Measurements from ENCODE around the gene TRIM39. TPM values are rescaled to one million over a fixed set of nuclear protein-coding genes. Genes with fewer than 3 reads are reported as not detected.

The TRIM39 gene
- total and polyA plus RNA-seq, 3 donors from 2014 or later, result 30.6 to 58.1 (median 33.6) TPM

GRCh38 chr6:30344191-30344867, 17.6 kb downstream of the TRIM39 start:
- H3K36me3 ChIP-seq (ENCODE audit: low read depth, missing control alignments), result no peaks in the 10 kb centered on the region
- no peaks in the 10 kb centered on the region for H3K27me3 ChIP-seq
- DNase-seq, result no peak
- TF ChIP-seq CTCF (IDR thresholded peaks at IDR 0.05) (no peak), POLR2A (IDR thresholded peaks at IDR 0.05) (no peak)
- 49 to 54% methylated on average over 4 of the region's 4 CpGs for WGBS, 2 donors
- H3K4me3 ChIP-seq, result peak overlapping the region; percentile 87 to 91
- H3K9me3 ChIP-seq, result no peaks in the 10 kb centered on the region
- H3K27ac ChIP-seq, result peak overlapping the region; percentile 83 to 94
- intact Hi-C loops (cut with DNase I; ENCODE audit: low total_unique reads), result no loop called here
- no peaks in the 10 kb centered on the region for H3K4me1 ChIP-seq

- Histone ChIP-seq H3K9me3 (no peaks in the 10 kb centered on the region), H3K4me1 (no peaks in the 10 kb centered on the region), H3K27ac (peak within 1 kb of the TSS; percentile 83 to 94), H3K27me3 (no peaks in the 10 kb centered on the region), H3K36me3 (ENCODE audit: low read depth, missing control alignments) (no peaks in the 10 kb centered on the region), H3K4me3 (peak within 1 kb of the TSS; percentile 87 to 91)
- intact Hi-C loops (cut with DNase I; ENCODE audit: low total_unique reads), result no loop called here
- DNase-seq, result peak; percentile 91
- TF ChIP-seq POLR2A (IDR thresholded peaks at IDR 0.05), result no peak
- no peak for TF ChIP-seq CTCF (IDR thresholded peaks at IDR 0.05)
- WGBS, 2 donors, result 2 to 3% methylated on average over 27 to 58 of the region's 64 CpGs
Observed at GRCh38 chr6:30344868-30345671, 18.3 kb downstream of the TRIM39 start, which contains the start of gene RPP21. TSS of gene RPP21 (plus strand) at chr6:30345156. CDS start at chr6:30345172, 16 bp downstream.

DNA sequence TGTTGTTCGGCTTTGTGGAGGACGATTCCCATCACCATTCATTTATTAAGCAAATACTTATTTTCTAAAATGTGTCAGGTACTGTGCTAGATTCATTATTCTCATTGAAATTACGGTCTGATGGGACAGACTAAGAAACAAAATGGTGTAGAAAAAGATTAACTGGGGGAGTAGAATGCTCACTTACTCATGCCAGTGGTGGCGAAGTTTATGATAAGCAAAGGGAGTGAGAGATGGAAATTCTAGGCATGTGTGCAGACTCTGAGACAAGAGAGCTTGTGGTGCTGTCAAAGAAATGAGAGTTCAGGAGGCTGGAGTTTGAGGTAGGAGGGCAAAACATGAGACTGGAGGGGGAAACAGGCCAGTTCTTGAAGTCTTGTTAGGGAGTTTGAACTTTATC, 19.1 kb downstream of the TRIM39 start:
- intact Hi-C loops (cut with DNase I; ENCODE audit: low total_unique reads), result no loop called here
- H3K27me3 ChIP-seq, result no peaks in the 10 kb centered on the region
- WGBS, 2 donors, result 16 to 27% methylated on average over 4 of the region's 4 CpGs
- TF ChIP-seq CTCF (IDR thresholded peaks at IDR 0.05) (no peak), POLR2A (IDR thresholded peaks at IDR 0.05) (no peak)
- no peaks in the 10 kb centered on the region for H3K9me3 ChIP-seq
- no peak for DNase-seq
- H3K36me3 ChIP-seq (ENCODE audit: low read depth, missing control alignments), result no peaks in the 10 kb centered on the region
- peak overlapping the region in 1 of 2 donors; percentile 94 for H3K27ac ChIP-seq
- H3K4me1 ChIP-seq, result no peaks in the 10 kb centered on the region
- H3K4me3 ChIP-seq, result peak overlapping the region; percentile 87 to 91

DNA sequence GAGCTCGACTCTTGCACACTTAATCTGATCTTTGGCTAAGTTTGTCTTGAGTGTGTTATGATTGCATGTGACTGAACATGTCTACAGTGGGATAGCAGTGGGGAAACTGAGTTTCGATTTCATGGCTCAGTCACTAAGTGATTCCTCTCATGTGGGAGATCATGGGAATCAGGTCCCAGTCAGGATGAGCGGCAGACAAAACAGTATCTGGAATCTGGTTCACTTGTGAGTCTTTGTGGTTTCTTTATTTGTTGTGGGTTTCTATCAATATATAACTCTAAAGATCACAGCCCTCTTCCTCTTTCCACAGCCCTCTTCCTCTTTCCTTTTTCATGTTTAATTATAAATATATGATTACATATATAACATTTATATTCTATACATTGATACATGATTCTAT, 22.2 kb downstream of the TRIM39 start:
- Histone ChIP-seq H3K4me1 (no peaks in the 10 kb centered on the region), H3K36me3 (ENCODE audit: low read depth, missing control alignments) (no peaks in the 10 kb centered on the region), H3K4me3 (no peak overlapping the region), H3K27me3 (no peaks in the 10 kb centered on the region), H3K27ac (no peak overlapping the region), H3K9me3 (no peaks in the 10 kb centered on the region)
- no peak for TF ChIP-seq CTCF (IDR thresholded peaks at IDR 0.05)
- TF ChIP-seq POLR2A (IDR thresholded peaks at IDR 0.05), result no peak
- intact Hi-C loops (cut with DNase I; ENCODE audit: low total_unique reads), result no loop called here
- WGBS, 2 donors, result 62 to 87% methylated on average over 3 of the region's 3 CpGs
- DNase-seq, result no peak

All from testis (tissue), 3 donors.